ENCODE results near the gene SF3A1.

SF3A1 gene

DNA sequence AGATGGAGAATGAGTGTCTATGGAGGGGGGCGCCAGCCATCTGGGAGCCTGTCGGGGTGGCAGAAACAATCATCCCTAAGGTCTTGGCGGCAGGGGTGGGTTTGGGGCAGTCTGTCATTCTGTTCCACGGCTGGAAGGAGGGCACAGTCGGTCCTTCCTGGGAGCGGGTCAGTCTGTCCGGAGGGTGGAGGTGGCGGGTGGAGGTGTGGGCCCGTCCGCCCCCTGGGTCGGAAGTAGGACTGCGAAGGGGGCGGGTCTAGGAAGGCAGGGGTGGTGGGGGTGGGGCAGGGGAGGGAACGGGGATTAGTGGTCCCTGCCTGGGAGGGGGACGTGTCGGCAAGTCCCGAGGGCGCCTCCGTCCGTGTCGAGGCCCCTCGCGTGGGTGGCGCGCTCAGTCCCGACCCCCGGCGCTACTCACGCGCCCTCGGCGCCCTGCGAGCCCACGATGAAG lies 30.4 kb downstream of the SF3A1 start:
- Histone ChIP-seq H3K27me3 (ENCODE audit: control insufficient read depth in 5 of 5, insufficient read depth in 4 of 5, low read length in 5 of 5) (no peaks in the 10 kb centered on the region), H3K4me3 (ENCODE audit: low read depth in 1 of 5, low read length in 5 of 5) (peak overlapping the region; percentile 81 to 87 (median 81)), H3K9me3 (ENCODE audit: control insufficient read depth in 5 of 5, low read length in 5 of 5) (no peaks in the 10 kb centered on the region), H3K36me3 (ENCODE audit: control insufficient read depth in 5 of 5, insufficient read depth in 5 of 5, low read length in 5 of 5) (peaks cover 0 to 10% (median 3%) of the 10 kb centered on the region in 5 donors), H3K9ac (ENCODE audit: low read length in 5 of 5) (peak overlapping the region; percentile 74 to 96 (median 90)), H3K27ac (ENCODE audit: low read depth, low read length) (peak overlapping the region; percentile 99), H3K4me1 (ENCODE audit: control insufficient read depth in 5 of 5, insufficient read depth in 5 of 5, low read length in 5 of 5) (peaks cover 16 to 49% (median 47%) of the 10 kb centered on the region in 5 donors)

- Histone ChIP-seq H3K9ac (ENCODE audit: low read length in 5 of 5) (peak overlapping the region; percentile 71 to 96 (median 90)), H3K36me3 (ENCODE audit: control insufficient read depth in 5 of 5, insufficient read depth in 5 of 5, low read length in 5 of 5) (peaks cover 0 to 6% (median under 1%) of the 10 kb centered on the region in 5 donors), H3K4me3 (ENCODE audit: low read depth in 1 of 5, low read length in 5 of 5) (peak overlapping the region; percentile 81 to 87 (median 81)), H3K27ac (ENCODE audit: low read depth, low read length) (peak overlapping the region; percentile 99), H3K27me3 (ENCODE audit: control insufficient read depth in 5 of 5, insufficient read depth in 4 of 5, low read length in 5 of 5) (no peaks in the 10 kb centered on the region), H3K9me3 (ENCODE audit: control insufficient read depth in 5 of 5, low read length in 5 of 5) (no peaks in the 10 kb centered on the region), H3K4me1 (ENCODE audit: control insufficient read depth in 5 of 5, insufficient read depth in 5 of 5, low read length in 5 of 5) (peaks cover 20 to 54% (median 52%) of the 10 kb centered on the region in 5 donors)
Measured at GRCh38 chr22:30325724-30326254, 30.9 kb downstream of the SF3A1 start.

DNA sequence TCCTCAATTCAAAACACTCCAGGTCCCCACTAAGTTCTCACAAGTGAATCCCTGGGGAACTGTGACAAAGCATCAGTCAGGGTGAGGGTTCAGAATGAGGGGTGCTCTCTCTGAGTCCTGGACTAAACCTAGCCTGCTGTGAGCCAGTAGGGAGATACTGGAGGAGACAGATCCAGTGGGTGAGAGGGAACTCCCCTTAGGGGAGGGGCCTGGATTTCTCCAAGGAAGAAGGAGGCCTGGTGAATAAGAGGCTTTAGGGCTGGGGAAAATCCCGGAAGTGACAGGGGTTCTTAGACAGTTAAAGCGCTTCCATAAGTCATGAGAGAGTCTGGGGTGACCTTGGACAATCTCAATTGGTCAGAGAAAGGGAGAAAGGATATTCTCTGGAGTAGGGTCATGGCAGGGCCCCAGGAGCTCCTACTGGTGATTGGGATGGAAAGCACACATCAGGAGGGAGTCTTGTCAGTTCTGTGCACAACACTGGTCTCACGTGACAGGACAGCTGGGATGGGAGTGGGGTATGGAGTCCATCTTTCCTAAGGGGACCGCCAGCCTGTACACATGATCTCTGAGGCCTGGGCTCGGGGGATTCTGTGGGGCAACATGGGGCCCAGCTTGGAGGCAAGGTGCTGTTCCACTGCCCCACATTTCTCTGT lies 31.5 kb downstream of the SF3A1 start:
- H3K9me3 ChIP-seq (ENCODE audit: control insufficient read depth in 5 of 5, low read length in 5 of 5): no peaks in the 10 kb centered on the region
- H3K4me1 ChIP-seq (ENCODE audit: control insufficient read depth in 5 of 5, insufficient read depth in 5 of 5, low read length in 5 of 5): peaks cover 22 to 60% (median 58%) of the 10 kb centered on the region in 5 donors
- peaks cover 0 to 7% (median 3%) of the 10 kb centered on the region in 5 donors for H3K36me3 ChIP-seq (ENCODE audit: control insufficient read depth in 5 of 5, insufficient read depth in 5 of 5, low read length in 5 of 5)
- peak overlapping the region; percentile 72 to 96 (median 90) for H3K9ac ChIP-seq (ENCODE audit: low read length in 5 of 5)
- peak overlapping the region; percentile 99 for H3K27ac ChIP-seq (ENCODE audit: low read depth, low read length)
- peak overlapping the region; percentile 81 to 87 (median 81) for H3K4me3 ChIP-seq (ENCODE audit: low read depth in 1 of 5, low read length in 5 of 5)
- no peaks in the 10 kb centered on the region for H3K27me3 ChIP-seq (ENCODE audit: control insufficient read depth in 5 of 5, insufficient read depth in 4 of 5, low read length in 5 of 5)

GRCh38 chr22:30324014-30324730 lies 32.5 kb downstream of the SF3A1 start:
- H3K4me3 ChIP-seq (ENCODE audit: low read depth in 1 of 5, low read length in 5 of 5): peak overlapping the region; percentile 81 to 87 (median 81)
- no peaks in the 10 kb centered on the region for H3K9me3 ChIP-seq (ENCODE audit: control insufficient read depth in 5 of 5, low read length in 5 of 5)
- H3K4me1 ChIP-seq (ENCODE audit: control insufficient read depth in 5 of 5, insufficient read depth in 5 of 5, low read length in 5 of 5): peaks cover 29 to 71% (median 68%) of the 10 kb centered on the region in 5 donors
- H3K27me3 ChIP-seq (ENCODE audit: control insufficient read depth in 5 of 5, insufficient read depth in 4 of 5, low read length in 5 of 5): no peaks in the 10 kb centered on the region
- H3K27ac ChIP-seq (ENCODE audit: low read depth, low read length): peak overlapping the region; percentile 99
- H3K36me3 ChIP-seq (ENCODE audit: control insufficient read depth in 5 of 5, insufficient read depth in 5 of 5, low read length in 5 of 5): peaks cover 0 to 17% (median 4%) of the 10 kb centered on the region in 5 donors
- H3K9ac ChIP-seq (ENCODE audit: low read length in 5 of 5): peak overlapping the region; percentile 72 to 96 (median 90)

GRCh38 chr22:30323246-30323645 lies 33.4 kb downstream of the SF3A1 start:
- Histone ChIP-seq H3K4me3 (ENCODE audit: low read depth in 1 of 5, low read length in 5 of 5) (no peak overlapping the region), H3K9me3 (ENCODE audit: control insufficient read depth in 5 of 5, low read length in 5 of 5) (no peaks in the 10 kb centered on the region), H3K27ac (ENCODE audit: low read depth, low read length) (peak overlapping the region; percentile 35), H3K4me1 (ENCODE audit: control insufficient read depth in 5 of 5, insufficient read depth in 5 of 5, low read length in 5 of 5) (peaks cover 29 to 80% (median 77%) of the 10 kb centered on the region in 5 donors), H3K9ac (ENCODE audit: low read length in 5 of 5) (no peak overlapping the region), H3K36me3 (ENCODE audit: control insufficient read depth in 5 of 5, insufficient read depth in 5 of 5, low read length in 5 of 5) (peaks cover 0 to 21% (median 6%) of the 10 kb centered on the region in 5 donors), H3K27me3 (ENCODE audit: control insufficient read depth in 5 of 5, insufficient read depth in 4 of 5, low read length in 5 of 5) (no peaks in the 10 kb centered on the region)

- Histone ChIP-seq H3K9ac (ENCODE audit: low read length in 5 of 5) (peak overlapping the region in 2 of 5 donors; percentile 1 to 52), H3K36me3 (ENCODE audit: control insufficient read depth in 5 of 5, insufficient read depth in 5 of 5, low read length in 5 of 5) (peaks cover 0 to 29% (median 9%) of the 10 kb centered on the region in 5 donors), H3K4me3 (ENCODE audit: low read depth in 1 of 5, low read length in 5 of 5) (peak overlapping the region in 1 of 5 donors; percentile 15), H3K27me3 (ENCODE audit: control insufficient read depth in 5 of 5, insufficient read depth in 4 of 5, low read length in 5 of 5) (no peaks in the 10 kb centered on the region), H3K27ac (ENCODE audit: low read depth, low read length) (peak overlapping the region; percentile 74), H3K4me1 (ENCODE audit: control insufficient read depth in 5 of 5, insufficient read depth in 5 of 5, low read length in 5 of 5) (peaks cover 29 to 94% (median 87%) of the 10 kb centered on the region in 5 donors), H3K9me3 (ENCODE audit: control insufficient read depth in 5 of 5, low read length in 5 of 5) (no peaks in the 10 kb centered on the region)
Measured at GRCh38 chr22:30321461-30321860, 35.2 kb downstream of the SF3A1 start.

GRCh38 chr22:30320021-30320556 lies 36.6 kb downstream of the SF3A1 start:
- Histone ChIP-seq H3K27me3 (ENCODE audit: control insufficient read depth in 5 of 5, insufficient read depth in 4 of 5, low read length in 5 of 5) (no peaks in the 10 kb centered on the region), H3K4me3 (ENCODE audit: low read depth in 1 of 5, low read length in 5 of 5) (no peak overlapping the region), H3K27ac (ENCODE audit: low read depth, low read length) (peak overlapping the region; percentile 38), H3K4me1 (ENCODE audit: control insufficient read depth in 5 of 5, insufficient read depth in 5 of 5, low read length in 5 of 5) (peaks cover 22 to 95% (median 85%) of the 10 kb centered on the region in 5 donors), H3K36me3 (ENCODE audit: control insufficient read depth in 5 of 5, insufficient read depth in 5 of 5, low read length in 5 of 5) (peaks cover 0 to 34% (median 9%) of the 10 kb centered on the region in 5 donors), H3K9me3 (ENCODE audit: control insufficient read depth in 5 of 5, low read length in 5 of 5) (no peaks in the 10 kb centered on the region), H3K9ac (ENCODE audit: low read length in 5 of 5) (no peak overlapping the region)

- H3K27me3 ChIP-seq (ENCODE audit: control insufficient read depth in 5 of 5, insufficient read depth in 4 of 5, low read length in 5 of 5): no peaks in the 10 kb centered on the region
- peaks cover 15 to 93% (median 78%) of the 10 kb centered on the region in 5 donors for H3K4me1 ChIP-seq (ENCODE audit: control insufficient read depth in 5 of 5, insufficient read depth in 5 of 5, low read length in 5 of 5)
- no peaks in the 10 kb centered on the region for H3K9me3 ChIP-seq (ENCODE audit: control insufficient read depth in 5 of 5, low read length in 5 of 5)
- no peak overlapping the region for H3K4me3 ChIP-seq (ENCODE audit: low read depth in 1 of 5, low read length in 5 of 5)
- peaks cover 0 to 36% (median 9%) of the 10 kb centered on the region in 5 donors for H3K36me3 ChIP-seq (ENCODE audit: control insufficient read depth in 5 of 5, insufficient read depth in 5 of 5, low read length in 5 of 5)
- H3K27ac ChIP-seq (ENCODE audit: low read depth, low read length): no peak overlapping the region
- peak overlapping the region in 1 of 5 donors; percentile 4 for H3K9ac ChIP-seq (ENCODE audit: low read length in 5 of 5)
Measured at GRCh38 chr22:30318799-30319419, 37.8 kb downstream of the SF3A1 start.

DNA sequence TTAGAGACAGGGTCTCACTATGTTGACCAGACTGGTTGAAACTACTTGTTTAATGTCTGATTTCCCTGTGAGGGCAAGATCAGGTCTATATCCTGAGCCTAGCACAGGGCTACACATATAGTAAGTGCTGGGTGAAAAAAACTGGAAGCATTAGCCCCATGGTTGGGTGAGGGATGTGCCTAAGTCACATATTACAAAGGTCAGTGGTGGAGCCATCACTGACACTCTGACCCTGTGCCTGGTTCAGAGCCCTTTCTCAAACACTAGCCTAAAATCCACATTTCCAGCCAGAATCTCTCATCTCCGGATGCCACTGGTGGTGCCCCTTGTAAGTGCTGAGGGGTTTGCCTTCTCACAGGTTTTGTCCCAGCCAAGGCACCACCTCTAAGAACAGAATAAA lies 38.9 kb downstream of the SF3A1 start:
- Histone ChIP-seq H3K36me3 (ENCODE audit: control insufficient read depth in 5 of 5, insufficient read depth in 5 of 5, low read length in 5 of 5) (peaks cover 0 to 36% (median 9%) of the 10 kb centered on the region in 5 donors), H3K9ac (ENCODE audit: low read length in 5 of 5) (peak overlapping the region in 2 of 5 donors; percentile 39 to 47), H3K27me3 (ENCODE audit: control insufficient read depth in 5 of 5, insufficient read depth in 4 of 5, low read length in 5 of 5) (no peaks in the 10 kb centered on the region), H3K9me3 (ENCODE audit: control insufficient read depth in 5 of 5, low read length in 5 of 5) (no peaks in the 10 kb centered on the region), H3K4me3 (ENCODE audit: low read depth in 1 of 5, low read length in 5 of 5) (no peak overlapping the region), H3K27ac (ENCODE audit: low read depth, low read length) (peak overlapping the region; percentile 51), H3K4me1 (ENCODE audit: control insufficient read depth in 5 of 5, insufficient read depth in 5 of 5, low read length in 5 of 5) (peaks cover 17 to 93% (median 80%) of the 10 kb centered on the region in 5 donors)
